SK-N-SH treated with all-trans-retinoic acid at 6 μM for 48 hours (cell line): Measurements from ENCODE around the gene PAEP.

Experiments
- ATAC-seq: fragments of 200-7000 bp; cut with Tn5 transposase; 3 replicates; pipeline ENCODE4 v1.9.1; 2020; ENCODE audit warnings: mild to moderate bottlenecking, moderate library complexity
- ARNTL ChIP-seq: fragments of 450-650 bp; formaldehyde crosslinking; IDR thresholded peaks from 2 replicates; pipeline ENCODE4 v1.5.0; 2020; ENCODE audit warnings: low read depth, mild to moderate bottlenecking, moderate library complexity, borderline replicate concordance
- BACH2 ChIP-seq: fragments of 250-450 bp; sonication (Bioruptor Pico); IDR thresholded peaks from 2 replicates; pipeline ENCODE4 v1.9.0; 2021; ENCODE audit warnings: mild to moderate bottlenecking, borderline replicate concordance
- CREB5 ChIP-seq: fragments of 250-450 bp; sonication (Bioruptor Pico); IDR thresholded peaks from 2 replicates; pipeline ENCODE4 v1.5.1; 2020; ENCODE audit warnings: low read depth, mild to moderate bottlenecking, moderate library complexity
- CSDC2 ChIP-seq: fragments of 250-450 bp; sonication (Bioruptor Pico); IDR thresholded peaks from 2 replicates; pipeline ENCODE4 v1.5.0; 2020; ENCODE audit warnings: mild to moderate bottlenecking, moderate library complexity
- CSRNP3 ChIP-seq: fragments of 250-450 bp; sonication (Bioruptor Pico); IDR thresholded peaks from 2 replicates; pipeline ENCODE4 v1.5.1; 2021; ENCODE audit warnings: mild to moderate bottlenecking, moderate library complexity
- ESRRG ChIP-seq: fragments of 250-450 bp; sonication (Bioruptor Pico); IDR thresholded peaks from 2 replicates; pipeline ENCODE4 v1.6.1; 2021; ENCODE audit warnings: mild to moderate bottlenecking
- GLIS3 ChIP-seq: fragments of 250-450 bp; sonication (Bioruptor Pico); IDR thresholded peaks from 2 replicates; pipeline ENCODE4 v1.5.0; 2020; ENCODE audit warnings: mild to moderate bottlenecking, moderate library complexity
- ISL1 ChIP-seq: fragments of 250-450 bp; sonication (Bioruptor Pico); IDR thresholded peaks from 2 replicates; pipeline ENCODE4 v2.1.2; 2022; ENCODE audit warnings: mild to moderate bottlenecking, moderate library complexity
- OSR1 ChIP-seq: fragments of 250-450 bp; sonication (Bioruptor Pico); IDR thresholded peaks from 2 replicates; pipeline ENCODE4 v1.8.0; 2022; ENCODE audit warnings: moderate library complexity, mild to moderate bottlenecking, inconsistent platforms
- PATZ1 ChIP-seq: fragments of 250-450 bp; sonication (Bioruptor Pico); IDR thresholded peaks from 2 replicates; pipeline ENCODE4 v1.8.0; 2020; ENCODE audit warnings: mild to moderate bottlenecking, moderate library complexity, borderline replicate concordance
- POU6F1 ChIP-seq: fragments of 250-450 bp; sonication (Bioruptor Pico); IDR thresholded peaks from 2 replicates; pipeline ENCODE4 v1.8.0; 2021; ENCODE audit warnings: low read depth, mild to moderate bottlenecking, moderate library complexity, borderline replicate concordance
- RARB ChIP-seq: fragments of 250-450 bp; sonication (Bioruptor Pico); IDR thresholded peaks from 2 replicates; pipeline ENCODE4 v1.8.0; 2021; ENCODE audit warnings: mild to moderate bottlenecking, moderate library complexity
- TCF4 ChIP-seq: fragments of 250-450 bp; sonication (Bioruptor Pico); IDR thresholded peaks from 2 replicates; pipeline ENCODE4 v1.8.0; 2021; ENCODE audit warnings: mild to moderate bottlenecking, moderate library complexity, borderline replicate concordance
- TOX ChIP-seq: fragments of 250-450 bp; sonication (Bioruptor Pico); IDR thresholded peaks from 2 replicates; pipeline ENCODE4 v1.8.0; 2021; ENCODE audit warnings: mild to moderate bottlenecking, moderate library complexity, borderline replicate concordance
- ZC3H10 ChIP-seq: fragments of 250-450 bp; sonication (Bioruptor Pico); IDR thresholded peaks from 2 replicates; pipeline ENCODE4 v1.5.1; 2021; ENCODE audit warnings: mild to moderate bottlenecking, moderate library complexity
- ZFP3 ChIP-seq: fragments of 250-450 bp; sonication (Bioruptor Pico); IDR thresholded peaks from 2 replicates; pipeline ENCODE4 v1.5.0; 2020; ENCODE audit warnings: mild to moderate bottlenecking, moderate library complexity
- ZFP30 ChIP-seq: fragments of 450-650 bp; formaldehyde crosslinking; IDR thresholded peaks from 2 replicates; pipeline ENCODE4 v1.5.0; 2022; ENCODE audit warnings: mild to moderate bottlenecking, moderate library complexity
- ZNF565 ChIP-seq: fragments of 450-650 bp; formaldehyde crosslinking; conservative IDR thresholded peaks from 2 replicates; pipeline ENCODE4 v1.5.0; 2020; ENCODE audit warnings: low read depth, mild to moderate bottlenecking, moderate library complexity
- ZNF70 ChIP-seq: fragments of 450-650 bp; formaldehyde crosslinking; IDR thresholded peaks from 2 replicates; pipeline ENCODE4 v1.5.0; 2020; ENCODE audit warnings: mild to moderate bottlenecking, moderate library complexity

PAEP gene

GRCh38 chr9:135572233-135572632, 10.7 kb downstream of the PAEP start (continued):
- TF ChIP-seq ZNF565 (CRISPR knock-in tag) (no peak), OSR1 (no peak), CREB5 (no peak), PATZ1 (CRISPR knock-in tag) (no peak), RARB (CRISPR knock-in tag) (no peak)
- TF ChIP-seq, all 23 proteins: peak for 0

GRCh38 chr9:135573124-135573523, 11.6 kb downstream of the PAEP start:
- no peak for ATAC-seq
- no peak for TF ChIP-seq ZFP3 (CRISPR knock-in tag)
- no peak for TF ChIP-seq TOX (CRISPR knock-in tag)
- no peak for TF ChIP-seq BACH2 (CRISPR knock-in tag)
- no peak for TF ChIP-seq ZC3H10 (CRISPR knock-in tag)
- no peak for TF ChIP-seq OSR1
- no peak for TF ChIP-seq ZFP30 (CRISPR knock-in tag)
- TF ChIP-seq RARB (CRISPR knock-in tag) = no peak
- TF ChIP-seq ISL1 = no peak
- TF ChIP-seq CREB5 = no peak
- no peak for TF ChIP-seq PATZ1 (CRISPR knock-in tag)
- TF ChIP-seq TCF4 (CRISPR knock-in tag) = no peak
- TF ChIP-seq GLIS3 (CRISPR knock-in tag) = no peak
- no peak for TF ChIP-seq CSRNP3 (CRISPR knock-in tag)
- TF ChIP-seq CSDC2 (CRISPR knock-in tag) = no peak
- TF ChIP-seq ZNF565 (CRISPR knock-in tag) = no peak
- no peak for TF ChIP-seq ESRRG
- TF ChIP-seq ARNTL (CRISPR knock-in tag) = no peak
- TF ChIP-seq ZNF70 (CRISPR knock-in tag) = no peak
- TF ChIP-seq, all 23 proteins: peak for 0

GRCh38 chr9:135574331-135574730, 12.8 kb downstream of the PAEP start:
- no peak for TF ChIP-seq ARNTL (CRISPR knock-in tag)
- no peak for TF ChIP-seq CSRNP3 (CRISPR knock-in tag)
- no peak for TF ChIP-seq ZC3H10 (CRISPR knock-in tag)
- TF ChIP-seq GLIS3 (CRISPR knock-in tag) = no peak
- no peak for TF ChIP-seq RARB (CRISPR knock-in tag)
- no peak for TF ChIP-seq POU6F1 (CRISPR knock-in tag)
- TF ChIP-seq ZNF565 (CRISPR knock-in tag) = no peak
- no peak for TF ChIP-seq ZNF70 (CRISPR knock-in tag)
- ATAC-seq = no peak
